ENCODE results near the gene RBFOX1.

DNA sequence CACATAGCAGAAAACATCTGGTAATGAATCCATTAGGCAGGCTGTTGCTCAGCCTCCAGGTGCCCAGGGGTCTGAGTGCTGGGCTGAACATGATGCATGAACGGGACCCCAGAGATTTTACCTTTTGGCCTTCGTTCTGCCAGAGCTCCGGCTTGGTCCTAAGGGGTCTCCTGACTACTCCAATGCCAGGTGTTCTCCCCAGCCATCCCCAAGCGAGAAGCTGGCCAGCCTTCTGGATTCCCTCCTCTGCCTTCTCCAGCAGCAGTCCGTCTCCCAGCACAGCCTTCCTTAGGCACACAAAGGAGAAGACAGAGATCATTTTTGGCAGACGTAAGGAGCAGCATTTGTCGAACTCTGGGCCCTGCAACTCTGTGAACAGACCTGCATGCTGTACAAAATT lies 109.4 kb downstream of the RBFOX1 start:
- TF ChIP-seq, protein P1, sequence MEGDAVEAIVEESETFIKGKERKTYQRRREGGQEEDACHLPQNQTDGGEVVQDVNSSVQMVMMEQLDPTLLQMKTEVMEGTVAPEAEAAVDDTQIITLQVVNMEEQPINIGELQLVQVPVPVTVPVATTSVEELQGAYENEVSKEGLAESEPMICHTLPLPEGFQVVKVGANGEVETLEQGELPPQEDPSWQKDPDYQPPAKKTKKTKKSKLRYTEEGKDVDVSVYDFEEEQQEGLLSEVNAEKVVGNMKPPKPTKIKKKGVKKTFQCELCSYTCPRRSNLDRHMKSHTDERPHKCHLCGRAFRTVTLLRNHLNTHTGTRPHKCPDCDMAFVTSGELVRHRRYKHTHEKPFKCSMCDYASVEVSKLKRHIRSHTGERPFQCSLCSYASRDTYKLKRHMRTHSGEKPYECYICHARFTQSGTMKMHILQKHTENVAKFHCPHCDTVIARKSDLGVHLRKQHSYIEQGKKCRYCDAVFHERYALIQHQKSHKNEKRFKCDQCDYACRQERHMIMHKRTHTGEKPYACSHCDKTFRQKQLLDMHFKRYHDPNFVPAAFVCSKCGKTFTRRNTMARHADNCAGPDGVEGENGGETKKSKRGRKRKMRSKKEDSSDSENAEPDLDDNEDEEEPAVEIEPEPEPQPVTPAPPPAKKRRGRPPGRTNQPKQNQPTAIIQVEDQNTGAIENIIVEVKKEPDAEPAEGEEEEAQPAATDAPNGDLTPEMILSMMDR (IDR thresholded peaks at IDR 0.05): no peak
- TF ChIP-seq POLR2A (IDR thresholded peaks at IDR 0.05): no peak
